ENCODE results near the gene PTPN12.
"Not testable (repeated sequence)": the region's sequence is repeated elsewhere in the genome, so short reads cannot be mapped to it uniquely, and the experiment has no call there.

Gene PTPN12

GRCh38 chr7:77532247-77532646 lies 4.8 kb upstream of the PTPN12 start:
- no peak overlapping the region for H3K4me3 ChIP-seq (replicated peaks; ENCODE audit: low read depth, low read length)
- no peak for TF ChIP-seq CTCF (IDR thresholded peaks at IDR 0.05; ENCODE audit: low read length, missing control alignments)
- no peak for DNase-seq (ENCODE audit: low read depth)

- not testable (repeated sequence) for H3K4me3 ChIP-seq (replicated peaks; ENCODE audit: low read depth, low read length); DNase-seq (ENCODE audit: low read depth)
These were observed 4.4 kb upstream of the PTPN12 start for GRCh38 chr7:77532732-77533131.

GRCh38 chr7:77534046-77534445 lies 3.0 kb upstream of the PTPN12 start:
- not testable (repeated sequence) for H3K4me3 ChIP-seq (replicated peaks; ENCODE audit: low read depth, low read length); DNase-seq (ENCODE audit: low read depth)

GRCh38 chr7:77536017-77536412 lies 1.1 kb upstream of the PTPN12 start:
- H3K4me3 ChIP-seq (replicated peaks; ENCODE audit: low read depth, low read length): peak overlapping the region; percentile 74
- no peak for TF ChIP-seq CTCF (IDR thresholded peaks at IDR 0.05; ENCODE audit: low read length, missing control alignments)
- no peak for DNase-seq (ENCODE audit: low read depth)

- no peak for TF ChIP-seq CTCF (IDR thresholded peaks at IDR 0.05; ENCODE audit: low read length, missing control alignments)
- peak; percentile 96 for DNase-seq (ENCODE audit: low read depth)
- peak overlapping the region; percentile 99 for H3K4me3 ChIP-seq (replicated peaks; ENCODE audit: low read depth, low read length)
These were observed 521 bp upstream of the PTPN12 start for GRCh38 chr7:77536413-77537135.

GRCh38 chr7:77537778-77538280 lies 734 bp downstream of the PTPN12 start:
- peak overlapping the region; percentile 99 for H3K4me3 ChIP-seq (replicated peaks; ENCODE audit: low read depth, low read length)
- no peak for TF ChIP-seq CTCF (IDR thresholded peaks at IDR 0.05; ENCODE audit: low read length, missing control alignments)
- no peak for DNase-seq (ENCODE audit: low read depth)

- peak overlapping the region; percentile 99 for H3K4me3 ChIP-seq (replicated peaks; ENCODE audit: low read depth, low read length)
- DNase-seq (ENCODE audit: low read depth): peak; percentile 97
- no peak for TF ChIP-seq CTCF (IDR thresholded peaks at IDR 0.05; ENCODE audit: low read length, missing control alignments)
These were observed 1.5 kb downstream of the PTPN12 start for GRCh38 chr7:77538281-77539212.
